ENCODE results near the gene PAQR9. TPM values are rescaled to one million over a fixed set of nuclear protein-coding genes. Genes with fewer than 3 reads are reported as not detected.

PAQR9 gene
- total and polyA plus RNA-seq, 2 of the 13 experiments (the other 11 are each of a cell fraction or from before 2014, with no cell fraction given) = 3.7 to 10.3 TPM

GRCh38 chr3:143001369-143002082 lies 38.1 kb upstream of the PAQR9 start, which contains the start of gene U2SURP (continued):
- TF ChIP-seq, protein P1, sequence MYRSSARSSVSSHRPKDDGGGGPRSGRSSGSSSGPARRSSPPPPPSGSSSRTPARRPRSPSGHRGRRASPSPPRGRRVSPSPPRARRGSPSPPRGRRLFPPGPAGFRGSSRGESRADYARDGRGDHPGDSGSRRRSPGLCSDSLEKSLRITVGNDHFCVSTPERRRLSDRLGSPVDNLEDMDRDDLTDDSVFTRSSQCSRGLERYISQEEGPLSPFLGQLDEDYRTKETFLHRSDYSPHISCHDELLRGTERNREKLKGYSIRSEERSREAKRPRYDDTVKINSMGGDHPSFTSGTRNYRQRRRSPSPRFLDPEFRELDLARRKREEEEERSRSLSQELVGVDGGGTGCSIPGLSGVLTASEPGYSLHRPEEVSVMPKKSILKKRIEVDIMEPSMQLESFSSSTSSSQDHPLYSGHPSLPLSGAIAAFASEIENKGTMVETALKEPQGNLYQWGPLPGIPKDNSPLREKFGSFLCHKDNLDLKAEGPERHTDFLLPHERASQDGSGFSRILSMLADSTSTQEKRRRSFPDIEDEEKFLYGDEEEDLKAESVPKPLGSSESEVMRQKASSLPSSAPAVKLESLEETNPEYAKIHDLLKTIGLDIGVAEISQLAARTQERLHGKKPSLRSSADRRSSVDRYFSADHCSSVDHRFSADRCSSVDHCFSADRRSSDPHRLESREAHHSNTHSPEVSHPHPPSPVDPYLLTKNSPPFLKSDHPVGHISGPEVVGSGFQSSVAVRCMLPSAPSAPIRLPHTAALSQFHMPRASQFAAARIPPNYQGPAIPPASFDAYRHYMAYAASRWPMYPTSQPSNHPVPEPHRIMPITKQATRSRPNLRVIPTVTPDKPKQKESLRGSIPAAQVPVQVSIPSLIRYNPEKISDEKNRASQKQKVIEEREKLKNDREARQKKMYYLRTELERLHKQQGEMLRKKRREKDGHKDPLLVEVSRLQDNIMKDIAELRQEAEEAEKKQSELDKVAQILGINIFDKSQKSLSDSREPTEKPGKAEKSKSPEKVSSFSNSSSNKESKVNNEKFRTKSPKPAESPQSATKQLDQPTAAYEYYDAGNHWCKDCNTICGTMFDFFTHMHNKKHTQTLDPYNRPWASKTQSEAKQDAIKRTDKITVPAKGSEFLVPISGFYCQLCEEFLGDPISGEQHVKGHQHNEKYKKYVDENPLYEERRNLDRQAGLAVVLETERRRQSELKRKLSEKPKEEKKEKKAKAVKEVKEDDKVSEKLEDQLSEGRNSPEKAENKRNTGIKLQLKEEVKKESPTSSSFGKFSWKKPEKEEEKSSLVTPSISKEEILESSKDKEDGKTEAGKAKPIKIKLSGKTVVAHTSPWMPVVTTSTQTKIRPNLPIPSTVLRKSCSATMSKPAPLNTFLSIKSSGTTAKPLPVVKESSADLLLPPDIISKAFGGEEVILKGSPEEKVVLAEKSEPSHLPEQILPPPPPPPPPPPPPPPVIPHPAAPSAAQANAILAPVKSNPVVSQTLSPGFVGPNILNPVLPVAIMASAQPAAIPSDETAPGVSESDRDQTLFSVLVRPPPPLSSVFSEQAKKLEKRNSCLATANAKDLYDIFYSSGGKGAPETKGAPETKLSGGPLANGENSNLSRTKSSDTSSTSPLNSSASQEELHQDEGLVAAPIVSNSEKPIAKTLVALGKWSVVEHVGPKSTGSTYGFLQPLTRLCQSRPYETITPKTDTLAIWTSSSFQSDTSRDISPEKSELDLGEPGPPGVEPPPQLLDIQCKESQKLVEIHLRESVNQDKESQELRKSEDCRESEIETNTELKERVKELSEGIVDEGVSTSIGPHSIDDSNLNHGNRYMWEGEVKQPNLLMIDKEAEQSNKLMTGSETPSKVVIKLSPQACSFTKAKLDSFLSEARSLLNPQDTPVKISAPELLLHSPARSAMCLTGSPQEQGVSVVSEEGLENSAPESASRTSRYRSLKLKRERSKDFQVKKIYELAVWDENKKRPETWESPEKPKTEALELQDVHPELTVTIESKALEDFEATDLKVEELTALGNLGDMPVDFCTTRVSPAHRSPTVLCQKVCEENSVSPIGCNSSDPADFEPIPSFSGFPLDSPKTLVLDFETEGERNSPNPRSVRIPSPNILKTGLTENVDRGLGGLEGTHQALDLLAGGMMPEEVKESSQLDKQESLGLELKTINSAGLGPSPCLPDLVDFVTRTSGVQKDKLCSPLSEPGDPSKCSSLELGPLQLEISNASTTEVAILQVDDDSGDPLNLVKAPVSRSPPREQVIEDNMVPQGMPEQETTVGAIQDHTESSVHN (CRISPR knock-in tag; IDR thresholded peaks at IDR 0.05) = peak; percentile 74; the same call in 1 of the 2 replicates
- TF ChIP-seq FOXA1 (IDR thresholded peaks at IDR 0.05) = no peak
- no peak for TF ChIP-seq FOXA1 (CRISPR knock-in tag; IDR thresholded peaks at IDR 0.05)
- TF ChIP-seq ZNF335 (CRISPR knock-in tag; IDR thresholded peaks at IDR 0.05) = no peak
- peak; percentile 94 for TF ChIP-seq ZNF614 (CRISPR knock-in tag; IDR thresholded peaks at IDR 0.05; ENCODE audit: borderline replicate concordance)
- peak; percentile 83; the same call in 1 of the 2 replicates for TF ChIP-seq MYC (CRISPR knock-in tag; IDR thresholded peaks at IDR 0.05; ENCODE audit: borderline replicate concordance)
- no peak for TF ChIP-seq TCF7L2 (IDR thresholded peaks at IDR 0.05; ENCODE audit: low read depth, low read length)
- TF ChIP-seq NBN (conservative IDR thresholded peaks at IDR 0.05) = no peak
- TF ChIP-seq ARNTL (CRISPR knock-in tag; IDR thresholded peaks at IDR 0.05) = peak; percentile 71
- peak; percentile 66; the same call in 1 of the 2 replicates for TF ChIP-seq ZNF766 (CRISPR knock-in tag; IDR thresholded peaks at IDR 0.05; ENCODE audit: borderline replicate concordance)
- TF ChIP-seq ELF4 (CRISPR knock-in tag; IDR thresholded peaks at IDR 0.05; ENCODE audit: borderline replicate concordance) = no peak
- no peak for TF ChIP-seq SOX6 (IDR thresholded peaks at IDR 0.05)
- peak; percentile 84 for TF ChIP-seq SOX6 (CRISPR knock-in tag; IDR thresholded peaks at IDR 0.05)
- peak; percentile 21; the same call in 1 of the 2 replicates for TF ChIP-seq HOMEZ (CRISPR knock-in tag; IDR thresholded peaks at IDR 0.05; ENCODE audit: low read depth)
- TF ChIP-seq ERF (CRISPR knock-in tag; IDR thresholded peaks at IDR 0.05) = peak; percentile 97
- TF ChIP-seq SMAD3 (CRISPR knock-in tag; IDR thresholded peaks at IDR 0.05) = peak; percentile 83; the same call in 1 of the 2 replicates
- TF ChIP-seq ZBTB42 (CRISPR knock-in tag; IDR thresholded peaks at IDR 0.05) = no peak; the same call in 1 of the 2 replicates
- TF ChIP-seq GFI1 (CRISPR knock-in tag; IDR thresholded peaks at IDR 0.05; ENCODE audit: borderline replicate concordance) = 0 out of 2 replicates have a peak, but pooled peaks have one; percentile 51
- no peak; the same call in 1 of the 2 replicates for TF ChIP-seq REL (CRISPR knock-in tag; conservative IDR thresholded peaks at IDR 0.05)
- no peak; the same call in 1 of the 2 replicates for TF ChIP-seq ZNF263 (CRISPR knock-in tag; IDR thresholded peaks at IDR 0.05)
- TF ChIP-seq GABPB1 (CRISPR knock-in tag; IDR thresholded peaks at IDR 0.05) = peak; percentile 97
